Hematopoietic multipotent progenitor cell treated with erythropoietin and hydrocortisone succinate and interleukin-3 and kit ligand, for 6 days (in vitro differentiated cells): ENCODE results near the gene TWIST2.
A peak's percentile ranks its signal among the peaks of the same experiment; 100 is the strongest.

Experiments used
- DNase-seq: peaks from one replicate; pipeline ENCODE4 v3.0.0-alpha.2; 2015

The TWIST2 gene

GRCh38 chr2:238847841-238848690 is at the start of gene TWIST2:
TSS of gene TWIST2 (plus strand) at chr2:238848085. CDS start at chr2:238848216, 131 bp downstream.
- peak; percentile 26 for DNase-seq

GRCh38 chr2:238801791-238802190 is 46.1 kb upstream of the TWIST2 start:
- no peak for DNase-seq

- no peak for DNase-seq
Observed at GRCh38 chr2:238802957-238803356, 44.9 kb upstream of the TWIST2 start.

GRCh38 chr2:238803996-238804870 is 43.7 kb upstream of the TWIST2 start:
- DNase-seq = no peak

GRCh38 chr2:238808761-238809160 is 39.1 kb upstream of the TWIST2 start:
- DNase-seq = no peak

- DNase-seq = no peak
Observed at GRCh38 chr2:238810321-238810720, 37.6 kb upstream of the TWIST2 start.

- DNase-seq = no peak
Observed at GRCh38 chr2:238811293-238811692, 36.6 kb upstream of the TWIST2 start.

GRCh38 chr2:238811759-238812158 is 36.1 kb upstream of the TWIST2 start:
- DNase-seq = no peak

GRCh38 chr2:238813109-238813508 is 34.8 kb upstream of the TWIST2 start:
- no peak for DNase-seq

- no peak for DNase-seq
Observed at GRCh38 chr2:238814815-238815214, 33.1 kb upstream of the TWIST2 start.

- DNase-seq = no peak
Observed at GRCh38 chr2:238816291-238816690, 31.6 kb upstream of the TWIST2 start.

- no peak for DNase-seq
Observed at GRCh38 chr2:238817382-238817781, 30.5 kb upstream of the TWIST2 start.

GRCh38 chr2:238817891-238818290 is 30.0 kb upstream of the TWIST2 start:
- DNase-seq = no peak

- DNase-seq = no peak
Observed at GRCh38 chr2:238818561-238818960, 29.3 kb upstream of the TWIST2 start.

- no peak for DNase-seq
Observed at GRCh38 chr2:238820197-238820596, 27.7 kb upstream of the TWIST2 start.

- DNase-seq = no peak
Observed at GRCh38 chr2:238820916-238821315, 27.0 kb upstream of the TWIST2 start.

- DNase-seq = no peak
Observed at GRCh38 chr2:238821391-238821790, 26.5 kb upstream of the TWIST2 start.

- DNase-seq = no peak
Observed at GRCh38 chr2:238821944-238822670, 25.8 kb upstream of the TWIST2 start.

- DNase-seq = no peak
Observed at GRCh38 chr2:238822955-238823354, 24.9 kb upstream of the TWIST2 start.

- DNase-seq = no peak
Observed at GRCh38 chr2:238831177-238831576, 16.7 kb upstream of the TWIST2 start.

GRCh38 chr2:238834982-238835381 is 12.9 kb upstream of the TWIST2 start:
- no peak for DNase-seq

GRCh38 chr2:238835726-238836301 is 12.1 kb upstream of the TWIST2 start:
- no peak for DNase-seq
